HG02840 (cell line): ENCODE measurements around the gene TUBA3C.
"Not testable (repeated sequence)": the region's sequence is repeated elsewhere in the genome, so short reads cannot be mapped to it uniquely, and the experiment has no call there.

Experiments used
- ATAC-seq: cut with Tn5 transposase; IDR thresholded peaks from one replicate; pipeline ENCODE4 v1.9.1; 2021; ENCODE audit warnings: mild to moderate bottlenecking, moderate library complexity, moderate number of reproducible peaks; ENCODE audit not compliant: unreplicated experiment, low FRiP score

The TUBA3C gene

GRCh38 chr13:19181621-19182485, at the start of gene TUBA3C:
Gene TUBA3C, minus strand, starts transcription at chr13:19181824. Its CDS starts 77 bp downstream, at chr13:19181747.
- ATAC-seq: no peak

- ATAC-seq: not testable (repeated sequence)
Observed at GRCh38 chr13:19207413-19207812, 25.8 kb upstream of the TUBA3C start.

- not testable (repeated sequence) for ATAC-seq
Observed at GRCh38 chr13:19192622-19193021, 11.0 kb upstream of the TUBA3C start.

GRCh38 chr13:19189911-19190310, 8.3 kb upstream of the TUBA3C start:
- not testable (repeated sequence) for ATAC-seq

GRCh38 chr13:19189368-19189767, 7.7 kb upstream of the TUBA3C start:
- not testable (repeated sequence) for ATAC-seq

- no peak for ATAC-seq
Observed at GRCh38 chr13:19185865-19186645, 4.4 kb upstream of the TUBA3C start.

GRCh38 chr13:19185086-19185864, 3.7 kb upstream of the TUBA3C start:
- no peak for ATAC-seq

GRCh38 chr13:19184176-19184575, 2.6 kb upstream of the TUBA3C start:
- no peak for ATAC-seq

- no peak for ATAC-seq
Observed at GRCh38 chr13:19183676-19184075, 2.1 kb upstream of the TUBA3C start.

- ATAC-seq: no peak
Observed at GRCh38 chr13:19182536-19182935, 912 bp upstream of the TUBA3C start.

GRCh38 chr13:19181021-19181620, 503 bp downstream of the TUBA3C start:
- no peak for ATAC-seq

- ATAC-seq: no peak
Observed at GRCh38 chr13:19179916-19180315, 1.7 kb downstream of the TUBA3C start.

- no peak for ATAC-seq
Observed at GRCh38 chr13:19178901-19179593, 2.6 kb downstream of the TUBA3C start.

GRCh38 chr13:19176981-19177776, 4.4 kb downstream of the TUBA3C start:
- not testable (repeated sequence) for ATAC-seq

GRCh38 chr13:19173752-19174151, 7.9 kb downstream of the TUBA3C start:
- ATAC-seq: no peak

- no peak for ATAC-seq
Observed at GRCh38 chr13:19172647-19173030, 9.0 kb downstream of the TUBA3C start.

GRCh38 chr13:19172007-19172646, 9.5 kb downstream of the TUBA3C start:
- ATAC-seq: no peak

- ATAC-seq: no peak
Observed at GRCh38 chr13:19171563-19171962, 10.1 kb downstream of the TUBA3C start.
